A549 (cell line): ENCODE measurements around the gene LRRIQ3. TPM values are rescaled to one million over a fixed set of nuclear protein-coding genes. Genes with fewer than 3 reads are reported as not detected.

Source experiments
- ATAC-seq, 2 experiments: fragments of 200-7000 bp in 1 of 2; fragments of >200 bp in 1 of 2; cut with Nextera tagmentation in 1 of 2; cut with Tn5 transposase in 1 of 2; 3 replicates each; pipeline versions ENCODE4 v1.8.0 to v1.9.1; 2018 to 2020; ENCODE audit warnings: mild to moderate bottlenecking in 1 of 2, moderate library complexity in 1 of 2
- CTCF ChIA-PET: fragments of 300-600 bp; sonication (Branson Sonifier 250); formaldehyde crosslinking; extraction: SDS; loops from one replicate; lab custom pipeline; 2021; ENCODE audit warnings: antibody characterized with exemption, inconsistent platforms; lab: Yijun Ruan, JAX
- POLR2A ChIA-PET: fragments of 350-600 bp; formaldehyde crosslinking; extraction: SDS; loops from one replicate; lab custom pipeline; 2021; ENCODE audit warnings: antibody characterized with exemption, inconsistent platforms; lab: Yijun Ruan, JAX
- DNase-seq, 2 experiments: peaks; one replicate each; pipeline versions ENCODE4 v3.0.0 to v3.0.0-alpha.2; 2011 to 2016; ENCODE audit warnings: low read depth in 1 of 2, low spot score in 1 of 2
- FAIRE-seq: peaks from 2 replicates; lab custom pipeline; 2011; peaks lifted over from hg19 to GRCh38; lab: Jason Lieb, UNC
- H3K27ac ChIP-seq, 2 experiments: fragments of >200 bp; sonication (Bioruptor Twin); formaldehyde crosslinking; 3 replicates each; pipeline ENCODE4 v1.5.1; 2016 to 2017
- H3K4me1 ChIP-seq: fragments of >200 bp; sonication (Bioruptor Twin); formaldehyde crosslinking; 3 replicates; pipeline ENCODE4 v1.6.1; 2016
- H3K4me2 ChIP-seq: fragments of >200 bp; sonication (Bioruptor Twin); formaldehyde crosslinking; 3 replicates; pipeline ENCODE4 v1.6.1; 2016
- H3K4me3 ChIP-seq: fragments of >200 bp; sonication (Bioruptor Twin); formaldehyde crosslinking; 3 replicates; pipeline ENCODE4 v1.5.1; 2016
- H3K9me3 ChIP-seq: fragments of >200 bp; sonication (Bioruptor Twin); formaldehyde crosslinking; 3 replicates; pipeline ENCODE4 v1.6.1; 2016
- BCL3 ChIP-seq: fragments of >200 bp; sonication (Bioruptor Twin); formaldehyde crosslinking; IDR thresholded peaks from 3 replicates; pipeline ENCODE4 v1.6.1; 2016
- BHLHE40 ChIP-seq: IDR thresholded peaks from 2 replicates; pipeline ENCODE4 v1.6.1; 2012; ENCODE audit warnings: low read depth, low read length, inconsistent platforms
- CBX2 ChIP-seq: fragments of 200-600 bp; sonication (generic); IDR thresholded peaks from 2 replicates; pipeline ENCODE4 v1.6.1; 2016; ENCODE audit warnings: low read depth, mild to moderate bottlenecking, borderline replicate concordance
- CBX8 ChIP-seq: fragments of 200-600 bp; sonication (generic); IDR thresholded peaks from 2 replicates; pipeline ENCODE4 v1.6.1; 2016
- CEBPB ChIP-seq, 2 experiments: fragments of >200 bp in 1 of 2; sonication (Bioruptor Twin) in 1 of 2; formaldehyde crosslinking in 1 of 2; IDR thresholded peaks; 2 replicates each; pipeline ENCODE4 v1.6.1; 2012 to 2016
- CHD2 ChIP-seq: fragments of 150-350 bp; IDR thresholded peaks from 2 replicates; pipeline ENCODE4 v1.6.1; 2014; ENCODE audit warnings: low read length; ENCODE audit not compliant: partially characterized antibody
- ELK1 ChIP-seq: fragments of 150-350 bp; IDR thresholded peaks from 2 replicates; pipeline ENCODE4 v1.6.1; 2014; ENCODE audit warnings: low read depth, mild to moderate bottlenecking, low read length
- EP300 ChIP-seq, 2 experiments: fragments of >200 bp; sonication (Bioruptor Twin); formaldehyde crosslinking; IDR thresholded peaks; 2 replicates in 1 of 2; 3 replicates in 1 of 2; pipeline ENCODE4 v1.6.1; 2016 to 2017
- FOSL2 ChIP-seq, 2 experiments: fragments of 450-650 bp in 1 of 2; fragments of >200 bp in 1 of 2; sonication (Bioruptor Twin) in 1 of 2; formaldehyde crosslinking; IDR thresholded peaks; 2 replicates each; pipeline versions ENCODE4 v1.5.0 to v1.6.1; 2016 to 2020; ENCODE audit warnings: mild to moderate bottlenecking in 1 of 2, moderate library complexity in 1 of 2
- FOXS1 ChIP-seq: fragments of 250-450 bp; sonication (Bioruptor Pico); IDR thresholded peaks from 2 replicates; pipeline ENCODE4 v1.5.0; 2020; ENCODE audit warnings: mild to moderate bottlenecking, moderate library complexity
- GATA3 ChIP-seq: IDR thresholded peaks from 2 replicates; pipeline ENCODE4 v1.6.1; 2012; ENCODE audit warnings: borderline replicate concordance
- HEYL ChIP-seq: fragments of 250-450 bp; sonication (Bioruptor Pico); IDR thresholded peaks from 2 replicates; pipeline ENCODE4 v1.8.0; 2021; ENCODE audit warnings: mild to moderate bottlenecking, moderate library complexity
- HOXA7 ChIP-seq: fragments of 250-450 bp; sonication (Bioruptor Pico); IDR thresholded peaks from 2 replicates; pipeline ENCODE4 v1.5.0; 2020; ENCODE audit warnings: mild to moderate bottlenecking, moderate library complexity
- JUN ChIP-seq, 2 experiments: fragments of >200 bp; sonication (Bioruptor Twin); formaldehyde crosslinking; IDR thresholded peaks; 2 replicates in 1 of 2; 3 replicates in 1 of 2; pipeline ENCODE4 v1.6.1; 2016 to 2017
- JUNB ChIP-seq: fragments of >200 bp; sonication (Bioruptor Twin); formaldehyde crosslinking; IDR thresholded peaks from 2 replicates; pipeline ENCODE4 v1.6.1; 2016
- MYC ChIP-seq: IDR thresholded peaks from 2 replicates; pipeline ENCODE4 v1.6.1; 2012; ENCODE audit warnings: mild to moderate bottlenecking, inconsistent platforms, low read length, improper control_type of control experiment, borderline replicate concordance
- PHF8 ChIP-seq: fragments of 200-600 bp; sonication (generic); IDR thresholded peaks from 2 replicates; pipeline ENCODE4 v1.6.1; 2016; ENCODE audit warnings: low read depth, mild to moderate bottlenecking, antibody characterized with exemption, moderate library complexity, borderline replicate concordance
- POLR2A ChIP-seq: IDR thresholded peaks from 2 replicates; pipeline ENCODE4 v1.6.1; 2012; ENCODE audit warnings: mild to moderate bottlenecking, low read length
- RAD21 ChIP-seq, 2 experiments: fragments of >200 bp in 1 of 2; sonication (Bioruptor Twin) in 1 of 2; formaldehyde crosslinking in 1 of 2; IDR thresholded peaks in 1 of 2; conservative IDR thresholded peaks in 1 of 2; 2 replicates in 1 of 2; 3 replicates in 1 of 2; pipeline ENCODE4 v1.6.1; 2012 to 2018; ENCODE audit warnings: inconsistent platforms in 1 of 2
- RARB ChIP-seq: fragments of 250-450 bp; sonication (Bioruptor Pico); IDR thresholded peaks from 2 replicates; pipeline ENCODE4 v1.8.0; 2021; ENCODE audit warnings: mild to moderate bottlenecking, moderate library complexity
- RCOR1 ChIP-seq: fragments of 150-350 bp; IDR thresholded peaks from 2 replicates; pipeline ENCODE4 v1.6.1; 2014; ENCODE audit warnings: antibody characterized with exemption, low read length, low read depth
- RNF2 ChIP-seq: fragments of 200-600 bp; sonication (generic); IDR thresholded peaks from 2 replicates; pipeline ENCODE4 v1.6.1; 2016; ENCODE audit warnings: low read depth, mild to moderate bottlenecking, antibody characterized with exemption, moderate library complexity, borderline replicate concordance
- SMC3 ChIP-seq: fragments of >200 bp; sonication (Bioruptor Twin); formaldehyde crosslinking; IDR thresholded peaks from 3 replicates; pipeline ENCODE4 v1.6.1; 2018; ENCODE audit warnings: inconsistent platforms
- SREBF2 ChIP-seq: fragments of 450-650 bp; IDR thresholded peaks from 2 replicates; pipeline ENCODE4 v1.6.1; 2014; ENCODE audit warnings: mild to moderate bottlenecking, moderate library complexity
- TP53 ChIP-seq: fragments of 250-450 bp; sonication (Bioruptor Pico); IDR thresholded peaks from 2 replicates; pipeline ENCODE4 v1.5.0; 2021; ENCODE audit warnings: mild to moderate bottlenecking, moderate library complexity
- USF2 ChIP-seq: fragments of 450-650 bp; IDR thresholded peaks from 2 replicates; pipeline ENCODE4 v1.6.1; 2014; ENCODE audit warnings: antibody characterized with exemption
- WGBS: methylation state at CpG from one replicate; pipeline ENCODE4 v1.1.6; 2017; ENCODE audit errors: missing lambda C conversion rate; 5-methylcytosine and 5-hydroxymethylcytosine counted together
- polyA plus RNA-seq, 4 experiments: library from polyadenylated mRNA; depleted of rRNA in 3 of 4; stranded (reverse); fragments of >200 nt; fragmentation: RNase III in 1 of 4; extraction: RNeasy Plus Mini Kit Qiagen cat#74134 plus additional on column Dnase treatment in 1 of 4; gene quantifications; 2 replicates in 3 of 4; 3 replicates in 1 of 4; pipeline ENCODE4 v1.2.3, GENCODE V29; 2011 to 2017

LRRIQ3 gene
- polyA plus RNA-seq, 2 of the 4 experiments (the other 2 are of a cell fraction) = 2.4 to 3.9 TPM

- ATAC-seq (no peak), DNase-seq (no peak)
- Histone ChIP-seq H3K9me3 (no peaks in the 10 kb centered on the region), H3K4me1 (no peaks in the 10 kb centered on the region)
- POLR2A ChIA-PET = no interaction called here
- no peak for TF ChIP-seq TP53 (CRISPR knock-in tag)
- TF ChIP-seq FOXS1 (CRISPR knock-in tag) = no peak
- TF ChIP-seq HEYL = no peak
- TF ChIP-seq POLR2A = no peak
- no peak for TF ChIP-seq PHF8
- no peak for TF ChIP-seq SREBF2
- TF ChIP-seq RARB = no peak
- no peak for TF ChIP-seq CBX2
- TF ChIP-seq USF2 = no peak
- no peak for TF ChIP-seq RAD21 (conservative IDR thresholded peaks at IDR 0.05 in 1 of 2, IDR thresholded peaks at IDR 0.05 in 1 of 2)
- TF ChIP-seq BCL3 = no peak
- no peak for TF ChIP-seq ELK1
- TF ChIP-seq, all 56 proteins: peak for 0
- no peak for FAIRE-seq
- 4% methylated on average over 1 of the region's 1 CpG for WGBS
- Histone ChIP-seq H3K4me3 (no peak overlapping the region), H3K27ac (no peak overlapping the region), H3K4me2 (no peak overlapping the region)
- CTCF ChIA-PET = no interaction called here
Measured at GRCh38 chr1:74091371-74091770, 106.6 kb downstream of the LRRIQ3 start.

DNA sequence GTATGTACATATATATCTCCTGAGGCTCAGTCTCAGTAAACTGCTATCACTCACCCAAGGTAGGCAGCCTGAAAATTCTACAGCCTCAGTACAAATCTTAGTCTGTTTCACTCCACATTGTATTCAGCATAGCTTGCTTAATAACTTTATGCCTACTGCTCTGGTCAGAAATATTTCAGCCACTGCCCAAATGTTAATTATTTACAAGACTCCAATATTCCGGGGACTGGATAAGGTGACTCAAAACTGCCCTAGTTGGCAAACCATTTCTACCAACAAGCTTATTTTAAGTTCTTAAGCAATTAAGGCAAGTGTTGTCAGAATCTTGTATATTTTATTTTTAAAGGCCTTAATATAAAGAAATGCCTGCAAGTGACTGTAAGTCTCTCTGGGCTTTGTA, 114.8 kb downstream of the LRRIQ3 start:
- H3K4me2 ChIP-seq = no peak overlapping the region
- no peaks in the 10 kb centered on the region for H3K4me1 ChIP-seq
- 0% methylated on average over 1 of the region's 1 CpG for WGBS
- H3K9me3 ChIP-seq = no peaks in the 10 kb centered on the region
- FAIRE-seq (no peak), ATAC-seq (no peak), DNase-seq (no peak)
- no peak overlapping the region for H3K4me3 ChIP-seq
- TF ChIP-seq JUNB = no peak
- no peak for TF ChIP-seq FOSL2 (IDR thresholded peaks at IDR 0.05)
- no peak for TF ChIP-seq FOSL2 (CRISPR knock-in tag; IDR thresholded peaks at IDR 0.05)
- no peak for TF ChIP-seq JUN (IDR thresholded peaks at IDR 0.05)
- TF ChIP-seq EP300 (IDR thresholded peaks at IDR 0.05) = no peak
- no peak for TF ChIP-seq HOXA7
- no peak for TF ChIP-seq GATA3
- no peak for TF ChIP-seq FOXS1 (CRISPR knock-in tag)
- TF ChIP-seq CHD2 = no peak
- TF ChIP-seq SMC3 = no peak
- no peak for TF ChIP-seq MYC
- TF ChIP-seq CBX8 = no peak
- no peak for TF ChIP-seq PHF8
- no peak for TF ChIP-seq CEBPB (IDR thresholded peaks at IDR 0.05)
- ChIA-PET CTCF (no interaction called here), POLR2A (no interaction called here)
- H3K27ac ChIP-seq = no peak overlapping the region

GRCh38 chr1:74065081-74065480, 132.9 kb downstream of the LRRIQ3 start:
- POLR2A ChIA-PET = no interaction called here

More at GRCh38 chr1:74065081-74065480, 132.9 kb downstream of the LRRIQ3 start:
- FAIRE-seq (no peak), DNase-seq (no peak), ATAC-seq (no peak)
- Histone ChIP-seq H3K9me3 (no peaks in the 10 kb centered on the region), H3K4me3 (no peak overlapping the region), H3K27ac (no peak overlapping the region), H3K4me2 (no peak overlapping the region), H3K4me1 (no peaks in the 10 kb centered on the region)
- CTCF ChIA-PET = no interaction called here
- TF ChIP-seq RCOR1 = no peak
- TF ChIP-seq MYC = no peak
- no peak for TF ChIP-seq BHLHE40
- no peak for TF ChIP-seq RNF2
